Measurements from ENCODE around the gene TMEM63C. TPM values are rescaled to one million over a fixed set of nuclear protein-coding genes. Genes with fewer than 3 reads are reported as not detected.

TMEM63C gene
- total RNA-seq, 4 donors from 2014 or later = 3.3 to 43.7 (median 11.3) TPM

DNA sequence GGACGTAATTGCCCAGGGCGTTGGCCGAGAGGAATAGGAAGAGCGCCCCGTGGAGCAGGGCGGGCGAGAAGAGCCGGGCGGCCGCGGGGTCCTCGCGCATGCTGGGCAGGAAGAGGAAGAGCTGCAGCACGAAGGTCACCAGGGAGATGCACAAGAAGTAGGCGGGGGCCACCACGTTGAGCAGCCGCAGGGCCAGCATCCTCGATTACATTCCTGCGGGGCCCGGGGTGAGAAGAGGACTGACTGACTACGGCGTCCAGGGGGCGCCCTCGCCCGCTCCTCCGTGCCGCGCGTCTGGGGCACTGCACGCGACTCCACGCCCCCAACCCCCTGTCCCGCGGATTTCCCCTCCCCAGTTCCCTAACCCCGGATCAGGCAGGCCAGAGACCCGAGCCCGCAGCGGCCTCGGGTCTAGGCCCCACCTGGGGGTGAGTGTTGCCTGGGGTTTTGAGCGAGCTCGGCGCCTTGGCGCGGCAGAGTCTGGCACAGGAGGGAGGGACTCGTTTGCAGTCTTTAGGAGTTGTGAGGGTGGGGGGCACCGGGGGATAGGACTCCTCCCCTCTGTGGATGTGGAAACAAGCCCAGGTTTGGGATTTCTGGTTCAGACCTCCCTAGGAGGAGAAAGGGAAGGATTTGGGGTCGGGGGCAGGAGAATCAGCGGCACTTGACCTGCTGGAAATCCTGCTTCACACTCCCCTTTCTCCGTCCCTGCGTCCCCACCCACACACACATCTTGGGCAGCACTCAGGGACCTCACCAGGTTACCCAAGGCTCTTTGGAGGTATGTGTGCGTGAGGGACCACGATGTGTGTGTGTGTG, 41.8 kb upstream of the TMEM63C start:
- no peaks in the 10 kb centered on the region for H3K36me3 ChIP-seq
- peak in 1 of 3 donors; percentile 26 for DNase-seq
- no peaks in the 10 kb centered on the region for H3K9me3 ChIP-seq
- TF ChIP-seq, protein P1, sequence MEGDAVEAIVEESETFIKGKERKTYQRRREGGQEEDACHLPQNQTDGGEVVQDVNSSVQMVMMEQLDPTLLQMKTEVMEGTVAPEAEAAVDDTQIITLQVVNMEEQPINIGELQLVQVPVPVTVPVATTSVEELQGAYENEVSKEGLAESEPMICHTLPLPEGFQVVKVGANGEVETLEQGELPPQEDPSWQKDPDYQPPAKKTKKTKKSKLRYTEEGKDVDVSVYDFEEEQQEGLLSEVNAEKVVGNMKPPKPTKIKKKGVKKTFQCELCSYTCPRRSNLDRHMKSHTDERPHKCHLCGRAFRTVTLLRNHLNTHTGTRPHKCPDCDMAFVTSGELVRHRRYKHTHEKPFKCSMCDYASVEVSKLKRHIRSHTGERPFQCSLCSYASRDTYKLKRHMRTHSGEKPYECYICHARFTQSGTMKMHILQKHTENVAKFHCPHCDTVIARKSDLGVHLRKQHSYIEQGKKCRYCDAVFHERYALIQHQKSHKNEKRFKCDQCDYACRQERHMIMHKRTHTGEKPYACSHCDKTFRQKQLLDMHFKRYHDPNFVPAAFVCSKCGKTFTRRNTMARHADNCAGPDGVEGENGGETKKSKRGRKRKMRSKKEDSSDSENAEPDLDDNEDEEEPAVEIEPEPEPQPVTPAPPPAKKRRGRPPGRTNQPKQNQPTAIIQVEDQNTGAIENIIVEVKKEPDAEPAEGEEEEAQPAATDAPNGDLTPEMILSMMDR (IDR thresholded peaks at IDR 0.05) = peak in 3 of 6 experiments; percentile 7 to 36 (median 25)
- TF ChIP-seq POLR2A (IDR thresholded peaks at IDR 0.05) = no peak
- peak overlapping the region in 1 of 4 donors; percentile 24 for H3K4me3 ChIP-seq
- no peak overlapping the region for H3K27ac ChIP-seq
- H3K4me1 ChIP-seq = peaks cover 0 to 31% (median 14%) of the 10 kb centered on the region in 4 donors
- H3K27me3 ChIP-seq = peaks cover 0 to 32% of the 10 kb centered on the region in 2 donors

DNA sequence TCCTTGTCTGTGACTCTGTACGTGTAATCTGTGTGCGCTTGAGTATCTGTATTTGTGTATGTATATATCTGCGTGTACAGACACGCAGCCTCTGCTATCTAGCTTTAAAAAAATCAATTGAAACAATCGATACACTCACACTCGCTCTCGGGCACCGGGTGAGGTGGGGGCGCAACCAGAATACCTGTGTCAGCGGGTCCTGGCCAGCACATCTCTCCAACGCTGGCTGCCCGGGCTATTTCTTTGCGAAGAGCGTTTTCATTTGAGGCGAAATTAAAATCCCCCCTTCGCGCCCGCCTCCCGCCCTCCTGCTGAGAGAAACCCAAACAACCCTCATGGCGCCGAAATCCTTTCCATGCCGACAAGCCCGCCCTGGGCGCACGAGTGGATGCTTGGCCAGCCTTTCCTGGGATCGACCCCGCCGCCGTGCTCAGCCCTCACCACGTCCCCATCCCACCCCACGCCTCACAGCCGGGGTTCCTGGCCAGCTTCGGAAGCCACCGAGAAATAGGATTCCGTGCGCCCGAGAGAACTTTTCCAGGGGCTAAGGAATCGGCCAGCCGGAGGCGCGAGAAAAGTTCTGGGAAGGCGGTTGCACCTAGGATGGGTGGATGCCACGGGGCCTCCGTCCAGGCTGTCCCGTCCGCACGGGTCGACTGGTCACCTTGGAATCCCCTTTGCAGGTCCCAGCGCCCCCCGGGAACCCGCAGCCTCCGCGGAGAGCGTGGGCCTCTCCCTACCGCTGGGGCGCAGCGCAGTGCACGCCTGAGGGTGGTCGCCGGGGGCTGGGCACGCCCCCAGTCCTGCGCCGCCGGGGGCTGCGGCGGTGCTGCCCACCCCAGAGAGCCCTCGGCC, 41.0 kb upstream of the TMEM63C start:
- no peak for TF ChIP-seq POLR2A (IDR thresholded peaks at IDR 0.05)
- no peak for DNase-seq
- Histone ChIP-seq H3K4me1 (peaks cover 0 to 31% (median 14%) of the 10 kb centered on the region in 4 donors), H3K9me3 (no peaks in the 10 kb centered on the region), H3K27ac (no peak overlapping the region), H3K4me3 (peak overlapping the region in 3 of 4 donors; percentile 24 to 41 (median 34)), H3K27me3 (peaks cover 0 to 32% of the 10 kb centered on the region in 2 donors), H3K36me3 (no peaks in the 10 kb centered on the region)

DNA sequence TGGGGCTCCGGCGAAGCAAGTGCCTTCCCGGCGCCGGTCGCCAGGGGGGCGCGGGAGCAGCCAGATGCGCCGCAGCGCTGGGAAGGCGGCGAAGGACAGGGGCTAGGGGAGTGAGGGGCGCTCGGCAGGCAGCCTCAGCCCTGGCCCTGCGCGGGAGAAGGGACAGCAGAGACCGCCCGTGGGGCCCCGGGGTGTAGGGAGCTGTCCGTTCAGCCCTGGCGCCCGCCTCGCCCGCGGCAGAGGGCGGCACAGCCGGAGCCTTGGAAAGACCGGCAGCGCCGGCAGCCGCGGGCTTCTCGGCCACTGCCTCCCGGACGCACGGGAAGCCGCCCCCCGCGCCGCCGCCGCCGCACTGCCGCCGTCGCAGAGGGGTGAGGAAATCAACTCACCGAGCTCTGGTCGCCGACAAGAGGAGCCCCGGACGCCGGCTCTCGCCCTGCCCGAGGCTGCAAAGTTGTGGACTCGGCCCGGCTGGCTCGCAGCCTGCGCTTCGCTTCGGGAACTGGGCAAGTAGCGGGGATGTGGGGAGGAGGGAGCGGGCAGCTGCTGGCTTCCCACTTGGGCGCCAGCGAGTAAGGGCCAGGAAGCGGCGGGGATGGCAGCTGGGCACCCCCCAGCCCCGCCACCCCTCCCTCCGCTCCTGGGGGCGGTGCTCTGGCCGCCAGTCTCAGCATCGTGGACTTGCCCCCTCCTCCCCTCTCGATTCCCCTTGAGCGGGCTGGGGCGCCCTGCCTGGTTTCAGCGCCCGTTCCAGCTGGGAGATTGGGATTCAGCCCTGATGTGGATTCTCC, 40.2 kb upstream of the TMEM63C start, which contains the start of gene ZDHHC22:
TSS of gene ZDHHC22 (minus strand) at position 578 of the 791 bp plus-strand sequence. CDS start 2,053 bp downstream, outside the sequence.
- Histone ChIP-seq H3K4me1 (peaks cover 0 to 31% (median 14%) of the 10 kb centered on the region in 4 donors), H3K27me3 (peaks cover 0 to 32% of the 10 kb centered on the region in 2 donors), H3K9me3 (no peaks in the 10 kb centered on the region), H3K4me3 (peak within 1 kb of the TSS; percentile 5 to 41 (median 29)), H3K27ac (no peak within 1 kb of the TSS), H3K36me3 (no peaks in the 10 kb centered on the region)
- TF ChIP-seq, protein P1 (IDR thresholded peaks at IDR 0.05) = peak in 2 of 6 experiments; percentile 11 to 21
- TF ChIP-seq POLR2A (IDR thresholded peaks at IDR 0.05) = no peak
- no peak for DNase-seq

DNA sequence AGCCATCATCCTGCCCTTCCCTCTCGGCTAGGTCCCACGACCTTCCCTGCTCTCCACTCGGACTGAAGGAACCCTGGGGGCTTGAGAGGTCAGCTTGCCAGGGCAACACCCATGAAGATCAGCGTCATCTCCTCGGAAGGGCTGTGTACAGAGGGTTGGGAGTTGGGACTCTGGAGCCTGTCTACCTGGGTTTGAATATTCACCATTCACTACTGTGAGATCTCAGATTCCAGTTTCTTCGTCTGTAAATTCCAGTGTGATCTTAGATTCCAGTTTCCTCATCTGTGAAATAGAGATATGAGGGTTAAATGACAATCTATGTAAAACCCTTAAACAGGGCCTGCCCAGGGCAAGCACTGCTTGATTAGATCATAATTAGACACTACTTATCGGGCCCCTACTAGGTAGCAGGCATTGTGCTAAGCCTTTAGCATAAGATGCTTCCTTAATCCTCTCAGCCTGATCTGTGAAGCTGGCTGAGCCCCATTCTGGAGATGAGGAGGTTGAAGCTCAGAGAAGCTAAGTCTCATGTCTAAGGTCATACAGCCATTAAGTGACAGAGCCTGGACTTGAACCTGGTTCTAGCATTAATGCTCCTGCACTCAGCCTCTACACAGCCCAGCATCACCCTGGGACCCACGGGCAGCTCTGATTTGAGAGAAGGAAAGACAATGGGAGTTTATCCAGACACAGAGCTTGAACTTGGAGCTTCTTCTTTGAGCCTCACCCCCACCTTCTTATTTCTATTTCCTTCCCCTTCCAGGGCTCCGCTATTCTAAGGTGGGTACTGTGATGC, 39.4 kb upstream of the TMEM63C start:
- no peak for TF ChIP-seq POLR2A (IDR thresholded peaks at IDR 0.05)
- TF ChIP-seq, protein P1 (IDR thresholded peaks at IDR 0.05) = no peak
- H3K27ac ChIP-seq = no peak overlapping the region
- peaks cover 0 to 31% (median 14%) of the 10 kb centered on the region in 4 donors for H3K4me1 ChIP-seq
- DNase-seq = no peak
- H3K27me3 ChIP-seq = peaks cover 0 to 32% of the 10 kb centered on the region in 2 donors
- H3K36me3 ChIP-seq = no peaks in the 10 kb centered on the region
- H3K4me3 ChIP-seq = no peak overlapping the region
- H3K9me3 ChIP-seq = no peaks in the 10 kb centered on the region

DNA sequence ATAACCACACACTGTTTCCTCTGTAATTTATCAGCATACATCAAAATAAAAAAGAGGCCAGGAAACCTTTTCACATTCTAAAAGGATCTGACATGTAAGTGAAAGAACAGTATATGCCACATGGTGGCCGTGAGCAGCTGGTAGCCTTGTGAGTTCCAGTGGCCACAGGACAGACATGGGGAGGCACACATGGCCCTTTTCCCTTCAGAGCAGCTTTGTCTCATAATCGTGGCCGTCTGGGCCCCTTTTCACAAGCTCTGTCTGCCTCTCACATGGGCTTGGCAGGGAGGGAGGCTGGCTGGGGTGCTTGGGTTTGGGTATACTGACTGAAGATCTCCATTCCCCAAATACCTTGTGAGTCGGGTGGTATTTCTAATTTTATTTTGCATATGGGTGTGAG, 38.5 kb upstream of the TMEM63C start:
- no peak for TF ChIP-seq POLR2A (IDR thresholded peaks at IDR 0.05)
- TF ChIP-seq, protein P1 (IDR thresholded peaks at IDR 0.05) = no peak
- Histone ChIP-seq H3K4me3 (no peak overlapping the region), H3K36me3 (no peaks in the 10 kb centered on the region), H3K27ac (no peak overlapping the region), H3K9me3 (no peaks in the 10 kb centered on the region), H3K4me1 (peaks cover 0 to 31% (median 14%) of the 10 kb centered on the region in 4 donors), H3K27me3 (peaks cover 0 to 32% of the 10 kb centered on the region in 2 donors)
- DNase-seq = no peak
